Upper lobe of left lung (tissue), 4 donors: ENCODE results near the gene RPL3.

Experiments
- POLR2A ChIP-seq, 4 donors: fragments of 450-650 bp; IDR thresholded peaks; one replicate each; pipeline ENCODE4 v1.5.1; 2016 to 2017; ENCODE audit warnings: antibody characterized with exemption in 4 of 4, mild to moderate bottlenecking in 2 of 4
- TF ChIP-seq, protein P1 (sequence below), 6 experiments: fragments of 450-650 bp in 4 of 6; fragments of 200-600 bp in 2 of 6; sonication (generic) in 2 of 6; IDR thresholded peaks; one replicate each; pipeline ENCODE4 v1.5.1; 2016 to 2019; ENCODE audit warnings: antibody characterized with exemption in 6 of 6

DNA sequence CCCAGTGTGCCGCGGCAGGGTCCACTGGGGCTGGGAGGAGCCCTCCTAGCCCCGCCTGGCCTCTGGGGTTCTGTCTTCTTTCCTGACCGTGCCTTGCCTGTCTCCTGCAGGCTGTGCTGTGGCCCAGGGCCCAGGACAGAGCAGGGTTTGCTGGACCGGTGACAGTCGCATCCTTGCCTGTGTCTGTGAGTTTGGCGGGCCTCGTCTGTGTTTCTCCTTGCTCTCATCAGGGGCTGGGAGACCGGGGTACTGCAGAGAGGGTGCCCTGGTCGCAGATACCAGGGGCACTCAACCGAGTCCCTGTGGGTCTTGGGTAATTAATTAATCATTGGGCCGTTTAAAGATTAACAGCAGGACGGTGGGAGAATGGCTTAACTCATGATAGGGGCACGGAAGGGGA, 29.9 kb downstream of the RPL3 start:
- no peak for TF ChIP-seq POLR2A (IDR thresholded peaks at IDR 0.05)
- TF ChIP-seq, protein P1, sequence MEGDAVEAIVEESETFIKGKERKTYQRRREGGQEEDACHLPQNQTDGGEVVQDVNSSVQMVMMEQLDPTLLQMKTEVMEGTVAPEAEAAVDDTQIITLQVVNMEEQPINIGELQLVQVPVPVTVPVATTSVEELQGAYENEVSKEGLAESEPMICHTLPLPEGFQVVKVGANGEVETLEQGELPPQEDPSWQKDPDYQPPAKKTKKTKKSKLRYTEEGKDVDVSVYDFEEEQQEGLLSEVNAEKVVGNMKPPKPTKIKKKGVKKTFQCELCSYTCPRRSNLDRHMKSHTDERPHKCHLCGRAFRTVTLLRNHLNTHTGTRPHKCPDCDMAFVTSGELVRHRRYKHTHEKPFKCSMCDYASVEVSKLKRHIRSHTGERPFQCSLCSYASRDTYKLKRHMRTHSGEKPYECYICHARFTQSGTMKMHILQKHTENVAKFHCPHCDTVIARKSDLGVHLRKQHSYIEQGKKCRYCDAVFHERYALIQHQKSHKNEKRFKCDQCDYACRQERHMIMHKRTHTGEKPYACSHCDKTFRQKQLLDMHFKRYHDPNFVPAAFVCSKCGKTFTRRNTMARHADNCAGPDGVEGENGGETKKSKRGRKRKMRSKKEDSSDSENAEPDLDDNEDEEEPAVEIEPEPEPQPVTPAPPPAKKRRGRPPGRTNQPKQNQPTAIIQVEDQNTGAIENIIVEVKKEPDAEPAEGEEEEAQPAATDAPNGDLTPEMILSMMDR (IDR thresholded peaks at IDR 0.05): no peak
